IMR-90 (cell line): ENCODE measurements around the gene ERMAP. TPM values are rescaled to one million over a fixed set of nuclear protein-coding genes. Genes with fewer than 3 reads are reported as not detected.

Experiments used
- ATAC-seq: fragments of 200-7000 bp; cut with Tn5 transposase; 2 replicates; pipeline ENCODE4 v1.9.1; 2020; ENCODE audit warnings: low read depth, mild to moderate bottlenecking, moderate library complexity
- BruUV-seq: library from RNA; stranded (reverse); fragments of 400-500 nt; replicated peaks from 2 replicates; lab custom pipeline; 2021; lab: Mats Ljungman, UMichigan
- CTCF ChIA-PET: fragments of 300-600 bp; formaldehyde crosslinking; extraction: SDS; loops from one replicate; lab custom pipeline; 2021; ENCODE audit warnings: antibody characterized with exemption; lab: Yijun Ruan, JAX
- POLR2A ChIA-PET: fragments of 300-600 bp; sonication (Branson Sonifier 250); formaldehyde crosslinking; loops from one replicate; lab custom pipeline; 2022; ENCODE audit warnings: antibody characterized with exemption; ENCODE audit not compliant: unreplicated experiment; lab: Charles Lee
- DNase-seq: peaks from one replicate; pipeline ENCODE4 v3.0.0; 2013
- H2AFZ ChIP-seq: replicated peaks from 2 replicates; pipeline ENCODE3; 2013; ENCODE audit warnings: low read length, mild to moderate bottlenecking; ENCODE audit not compliant: poor library complexity
- H2AK5ac ChIP-seq: 2 replicates; pipeline ENCODE4 v1.6.1; 2013; ENCODE audit warnings: low read depth, low read length, inconsistent platforms
- H2AK9ac ChIP-seq: replicated peaks from 2 replicates; pipeline ENCODE3; 2013; ENCODE audit warnings: mild to moderate bottlenecking, low read depth, low read length, moderate library complexity; ENCODE audit not compliant: poor library complexity
- H2BK120ac ChIP-seq: 2 replicates; pipeline ENCODE4 v1.6.1; 2013; ENCODE audit warnings: low read depth, low read length, inconsistent platforms
- H2BK15ac ChIP-seq: 3 replicates; pipeline ENCODE4 v1.6.1; 2013; ENCODE audit warnings: low read depth, low read length, inconsistent platforms
- H2BK20ac ChIP-seq: 2 replicates; pipeline ENCODE4 v1.6.1; 2013; ENCODE audit warnings: low read depth, mild to moderate bottlenecking, inconsistent platforms, low read length, moderate library complexity
- H2BK5ac ChIP-seq: 2 replicates; pipeline ENCODE4 v1.6.1; 2013; ENCODE audit warnings: mild to moderate bottlenecking, low read depth, low read length, inconsistent platforms; ENCODE audit not compliant: poor library complexity, severe bottlenecking
- H3K14ac ChIP-seq: replicated peaks from 2 replicates; pipeline ENCODE4 v1.6.1; 2013; ENCODE audit warnings: low read depth, low read length, inconsistent platforms
- H3K18ac ChIP-seq: 2 replicates; pipeline ENCODE4 v1.6.1; 2013; ENCODE audit warnings: low read depth, low read length, control low read depth
- H3K23ac ChIP-seq: 2 replicates; pipeline ENCODE4 v1.6.1; 2013; ENCODE audit warnings: low read depth, low read length, inconsistent platforms
- H3K27ac ChIP-seq: 2 replicates; pipeline ENCODE4 v1.5.1; 2013; ENCODE audit warnings: mild to moderate bottlenecking, control low read depth, low read length; ENCODE audit not compliant: insufficient read depth
- H3K27me3 ChIP-seq: 2 replicates; pipeline ENCODE4 v1.6.1; 2013; ENCODE audit warnings: low read length; ENCODE audit not compliant: control insufficient read depth, insufficient read depth
- H3K36me3 ChIP-seq: 2 replicates; pipeline ENCODE4 v1.6.1; 2013; ENCODE audit warnings: low read length, mixed read lengths; ENCODE audit not compliant: control insufficient read depth, insufficient read depth
- H3K4ac ChIP-seq: 2 replicates; pipeline ENCODE4 v1.6.1; 2013; ENCODE audit warnings: low read depth, low read length, inconsistent platforms
- H3K4me1 ChIP-seq: 2 replicates; pipeline ENCODE4 v1.6.1; 2013; ENCODE audit warnings: low read length, mixed read lengths; ENCODE audit not compliant: control insufficient read depth, insufficient read depth
- H3K4me2 ChIP-seq: 2 replicates; pipeline ENCODE4 v1.6.1; 2013; ENCODE audit warnings: low read depth, mild to moderate bottlenecking, control low read depth, low read length, moderate library complexity
- H3K4me3 ChIP-seq: 2 replicates; pipeline ENCODE4 v1.5.1; 2013; ENCODE audit warnings: low read depth, mild to moderate bottlenecking, control low read depth, low read length, moderate library complexity; ENCODE audit not compliant: insufficient read depth
- H3K56ac ChIP-seq: 2 replicates; pipeline ENCODE4 v1.6.1; 2013; ENCODE audit warnings: low read length, inconsistent platforms; ENCODE audit not compliant: insufficient read depth; ENCODE audit errors: extremely low read depth
- H3K79me1 ChIP-seq, 2 experiments: 2 replicates each; pipeline ENCODE4 v1.6.1; 2013; ENCODE audit warnings: low read length in 2 of 2, inconsistent platforms in 1 of 2, low read depth in 1 of 2
- H3K9ac ChIP-seq: 2 replicates; pipeline ENCODE4 v1.6.1; 2013; ENCODE audit warnings: low read depth, low read length, control low read depth
- H3K9me1 ChIP-seq: 2 replicates; pipeline ENCODE4 v1.6.1; 2013; ENCODE audit warnings: low read length, inconsistent platforms; ENCODE audit not compliant: insufficient read depth
- H3K9me3 ChIP-seq: 2 replicates; pipeline ENCODE4 v1.6.1; 2013; ENCODE audit warnings: low read length; ENCODE audit not compliant: control insufficient read depth, insufficient read depth
- H4K20me1 ChIP-seq: 2 replicates; pipeline ENCODE4 v1.6.1; 2013; ENCODE audit warnings: low read length, inconsistent platforms; ENCODE audit not compliant: insufficient read depth
- H4K5ac ChIP-seq: 2 replicates; pipeline ENCODE4 v1.6.1; 2013; ENCODE audit warnings: mild to moderate bottlenecking, low read depth, low read length, control low read depth
- H4K8ac ChIP-seq, 2 experiments: 2 replicates each; pipeline ENCODE4 v1.6.1; 2013; ENCODE audit warnings: low read depth in 2 of 2, low read length in 2 of 2, control low read depth in 1 of 2, inconsistent platforms in 1 of 2
- H4K91ac ChIP-seq: 2 replicates; pipeline ENCODE4 v1.6.1; 2013; ENCODE audit warnings: low read depth, low read length, inconsistent platforms; ENCODE audit not compliant: insufficient read depth
- BHLHE40 ChIP-seq: fragments of 150-350 bp; IDR thresholded peaks from 2 replicates; pipeline ENCODE4 v1.6.1; 2016; ENCODE audit warnings: mild to moderate bottlenecking, low read depth, low read length
- CEBPB ChIP-seq: IDR thresholded peaks from 2 replicates; pipeline ENCODE4 v1.6.1; 2012; ENCODE audit warnings: low read depth, low read length, improper control_type of control experiment
- CHD1 ChIP-seq: IDR thresholded peaks from 2 replicates; pipeline ENCODE4 v1.6.1; 2012; ENCODE audit warnings: low read depth, low read length, improper control_type of control experiment
- CTCF ChIP-seq: conservative IDR thresholded peaks from 2 replicates; pipeline ENCODE4 v1.5.1; 2012; ENCODE audit warnings: mild to moderate bottlenecking, low read depth, low read length, improper control_type of control experiment
- MAZ ChIP-seq: IDR thresholded peaks from 2 replicates; pipeline ENCODE4 v1.6.1; 2012; ENCODE audit warnings: low read depth, mild to moderate bottlenecking, low read length, improper control_type of control experiment, moderate library complexity, borderline replicate concordance
- NFE2L2 ChIP-seq: fragments of 150-350 bp; IDR thresholded peaks from 2 replicates; pipeline ENCODE4 v1.6.1; 2016; ENCODE audit warnings: low read depth, mild to moderate bottlenecking, low read length
- RAD21 ChIP-seq: IDR thresholded peaks from 2 replicates; pipeline ENCODE4 v1.6.1; 2012; ENCODE audit warnings: low read length, improper control_type of control experiment
- RFX5 ChIP-seq: IDR thresholded peaks from 2 replicates; pipeline ENCODE4 v1.8.0; 2012; ENCODE audit warnings: low read depth, mild to moderate bottlenecking, low read length, moderate library complexity
- SMC3 ChIP-seq: fragments of 150-350 bp; IDR thresholded peaks from 2 replicates; pipeline ENCODE4 v1.6.1; 2016; ENCODE audit warnings: low read depth, mild to moderate bottlenecking, antibody characterized with exemption, low read length, moderate library complexity
- USF2 ChIP-seq: fragments of 150-350 bp; IDR thresholded peaks from 2 replicates; pipeline ENCODE4 v1.6.1; 2017; ENCODE audit warnings: mild to moderate bottlenecking, antibody characterized with exemption, low read length, low read depth
- dilution Hi-C: fragments of 300-500 bp; cut with HindIII; formaldehyde crosslinking; loops from one replicate; pipeline ENCODE4 v1.14.3; 2018; ENCODE audit warnings: low sequenced_read_pairs; ENCODE audit not compliant: unreplicated experiment
- in situ Hi-C: fragments of 300-500 bp; cut with MboI; formaldehyde crosslinking; loops from 3 replicates; pipeline ENCODE4 v1.14.3; 2019; ENCODE audit warnings: low sequenced_read_pairs, inconsistent platforms, mixed read lengths
- intact Hi-C: fragments of 100-400 bp; cut with micrococcal nuclease; formaldehyde crosslinking; loops from 2 replicates; pipeline ENCODE4 v1.10.0; 2022
- polyA plus RNA-seq, 3 experiments: library from polyadenylated mRNA; depleted of rRNA; stranded (reverse); fragments of >200 nt; gene quantifications; 2 replicates each; pipeline ENCODE4 v1.2.3, GENCODE V29; 2012; ENCODE audit warnings: low replicate concordance in 1 of 3
- total RNA-seq: library from RNA; depleted of rRNA; stranded (reverse); fragments of >200 nt; gene quantifications from 2 replicates; pipeline ENCODE4 v1.2.3, GENCODE V29; 2012

The ERMAP gene
- total and polyA plus RNA-seq, 2 of the 4 experiments (the other 2 are of a cell fraction): 5.0 to 7.2 TPM

DNA sequence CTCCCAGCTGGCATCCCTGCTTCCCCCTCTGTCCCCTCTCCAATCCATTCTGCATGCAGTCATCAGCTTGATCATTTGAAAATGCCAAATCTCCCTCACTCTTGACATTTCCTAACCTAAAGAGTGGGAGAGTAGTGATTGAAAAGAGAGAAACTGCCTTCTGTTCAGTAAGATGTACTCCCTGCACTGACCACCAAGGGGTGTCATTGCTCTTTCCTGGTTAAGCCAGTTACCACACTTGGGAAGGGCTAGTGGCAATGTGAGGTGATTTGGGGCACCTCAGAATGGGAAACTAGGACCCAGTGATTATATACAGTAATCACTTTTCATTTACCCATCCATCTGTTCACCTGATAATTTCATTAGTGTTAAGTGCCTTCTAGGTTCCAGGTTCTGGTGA, 39.1 kb upstream of the ERMAP start:
- no peak overlapping the region for H3K18ac ChIP-seq
- H4K20me1 ChIP-seq: no peaks in the 10 kb centered on the region; the same call in 1 of the 2 replicates
- H3K27me3 ChIP-seq: no peaks in the 10 kb centered on the region
- H2BK20ac ChIP-seq: no peak overlapping the region
- no peak overlapping the region for H2BK120ac ChIP-seq
- no peak overlapping the region for H2AK9ac ChIP-seq
- no peak overlapping the region for H4K91ac ChIP-seq
- no peak overlapping the region for H3K4ac ChIP-seq
- no peak overlapping the region for H3K4me2 ChIP-seq
- H3K56ac ChIP-seq: no peak overlapping the region
- H3K4me3 ChIP-seq: no peak overlapping the region
- dilution Hi-C loops (no loop called here), in situ Hi-C loops (loop anchor here (5.0 kb wide), 1 partner anchor 294 kb away; no protein-coding TSS in a partner anchor), intact Hi-C loops (loop anchor here (1.0 to 2.0 kb wide), 2 partner anchors 131 to 295 kb away; no protein-coding TSS in a partner anchor)
- no peak overlapping the region for H4K8ac ChIP-seq
- no TSS peak for BruUV-seq
- no peak overlapping the region for H3K14ac ChIP-seq
- ATAC-seq (peak; percentile 95), DNase-seq (peak; percentile 46)
- ChIA-PET CTCF (interaction anchor here (0.6 to 3.2 kb wide), 6 partner anchors 12 to 443 kb away, joined by 3 to 13 read pairs (median 3); no protein-coding TSS in a partner anchor), POLR2A (interaction anchor here (0.5 kb wide), 1 partner anchor 10 kb away, joined by 3 read pairs; no protein-coding TSS in a partner anchor)
- no peak overlapping the region for H3K23ac ChIP-seq
- peaks cover 23% of the 10 kb centered on the region for H3K36me3 ChIP-seq
- no peak overlapping the region for H2BK15ac ChIP-seq
- no peak overlapping the region for H2AK5ac ChIP-seq
- H3K9me3 ChIP-seq: no peaks in the 10 kb centered on the region
- no peak overlapping the region for H4K5ac ChIP-seq
- no peak overlapping the region for H2AFZ ChIP-seq
- peak; percentile 81 for TF ChIP-seq SMC3
- TF ChIP-seq CEBPB: no peak
- no peak for TF ChIP-seq MAZ
- no peak for TF ChIP-seq BHLHE40
- peak; percentile 86 for TF ChIP-seq RAD21
- TF ChIP-seq RFX5: no peak
- peak; percentile 71 for TF ChIP-seq CTCF
- no peak for TF ChIP-seq CHD1
- no peak for TF ChIP-seq USF2
- TF ChIP-seq NFE2L2: no peak
- H3K27ac ChIP-seq: no peak overlapping the region
- H3K9ac ChIP-seq: no peak overlapping the region
- H3K9me1 ChIP-seq: peaks cover 7% of the 10 kb centered on the region; the same call in 1 of the 2 replicates
- H2BK5ac ChIP-seq: no peak overlapping the region
- peaks cover 9 to 22% of the 10 kb centered on the region in 2 experiments; a peak in 3 of 4 replicates for H3K79me1 ChIP-seq
- no peaks in the 10 kb centered on the region for H3K4me1 ChIP-seq
